Left lung (tissue), 10 donors: ENCODE data around the gene MGA. TPM values are rescaled to one million over a fixed set of nuclear protein-coding genes. Genes with fewer than 3 reads are reported as not detected.

ENCODE experiments used
- ATAC-seq: fragments of 200-7000 bp; cut with Tn5 transposase; one replicate; pipeline ENCODE4 v1.9.1; 2020; ENCODE audit warnings: moderate library complexity
- DNase-seq, 4 donors: peaks; one replicate each; pipeline ENCODE4 v3.0.0-alpha.2; 2013 to 2020
- H3K27ac ChIP-seq, 2 donors: fragments of 200-600 bp; sonication (generic) in 1 of 2; one replicate each; pipeline versions ENCODE4 v1.5.0 to v1.8.0; 2020 to 2021
- H3K27me3 ChIP-seq, 2 donors: fragments of 200-600 bp; sonication (generic) in 1 of 2; one replicate each; pipeline versions ENCODE4 v1.5.0 to v1.8.0; 2020 to 2021
- H3K36me3 ChIP-seq, 2 donors: fragments of 200-600 bp; sonication (generic) in 1 of 2; one replicate each; pipeline versions ENCODE4 v1.5.0 to v1.8.0; 2020 to 2021
- H3K4me1 ChIP-seq, 2 donors: fragments of 200-600 bp; one replicate each; pipeline ENCODE4 v1.8.0; 2021
- H3K4me3 ChIP-seq, 2 donors: fragments of 200-600 bp; sonication (generic) in 1 of 2; one replicate each; pipeline versions ENCODE4 v1.5.0 to v1.8.0; 2020 to 2021; ENCODE audit warnings: mild to moderate bottlenecking in 1 of 2
- H3K9me3 ChIP-seq, 2 donors: fragments of 200-600 bp; sonication (generic) in 1 of 2; one replicate each; pipeline versions ENCODE4 v1.5.0 to v1.8.0; 2020 to 2021
- intact Hi-C, 2 donors: fragments of 100-400 bp; cut with DNase I; formaldehyde crosslinking; loops; one replicate each; pipeline versions ENCODE4 v1.11.2 to v1.14.2; 2022
- polyA plus RNA-seq, 6 donors: library from polyadenylated mRNA; unstranded; fragments of 120-200 nt; gene quantifications; one replicate each; pipeline ENCODE4 v1.2.1, GENCODE V29; 2013; ENCODE audit not compliant: insufficient read length in 6 of 6
- total RNA-seq, 2 donors: library from RNA; stranded (reverse); fragmentation: NEBNext Ultra II Directional; extraction: Animal tissue kit (Norgen Biotek cat#: 25700); gene quantifications; one replicate each; pipeline ENCODE4 v1.2.1, GENCODE V29; 2021
- TF ChIP-seq, protein P1 (sequence below), 2 donors: fragments of 200-600 bp; sonication (generic) in 1 of 2; IDR thresholded peaks; one replicate each; pipeline versions ENCODE4 v1.5.0 to v1.8.0; 2021; ENCODE audit warnings: antibody characterized with exemption in 2 of 2
- donor health status: DM: no; HTN: yes; CAD: no.
- donor health status: DM: no; HTN: no; CAD: no.

Gene MGA
- total and polyA plus RNA-seq, 8 donors: 33.4 to 41.7 (median 39.2) TPM

DNA sequence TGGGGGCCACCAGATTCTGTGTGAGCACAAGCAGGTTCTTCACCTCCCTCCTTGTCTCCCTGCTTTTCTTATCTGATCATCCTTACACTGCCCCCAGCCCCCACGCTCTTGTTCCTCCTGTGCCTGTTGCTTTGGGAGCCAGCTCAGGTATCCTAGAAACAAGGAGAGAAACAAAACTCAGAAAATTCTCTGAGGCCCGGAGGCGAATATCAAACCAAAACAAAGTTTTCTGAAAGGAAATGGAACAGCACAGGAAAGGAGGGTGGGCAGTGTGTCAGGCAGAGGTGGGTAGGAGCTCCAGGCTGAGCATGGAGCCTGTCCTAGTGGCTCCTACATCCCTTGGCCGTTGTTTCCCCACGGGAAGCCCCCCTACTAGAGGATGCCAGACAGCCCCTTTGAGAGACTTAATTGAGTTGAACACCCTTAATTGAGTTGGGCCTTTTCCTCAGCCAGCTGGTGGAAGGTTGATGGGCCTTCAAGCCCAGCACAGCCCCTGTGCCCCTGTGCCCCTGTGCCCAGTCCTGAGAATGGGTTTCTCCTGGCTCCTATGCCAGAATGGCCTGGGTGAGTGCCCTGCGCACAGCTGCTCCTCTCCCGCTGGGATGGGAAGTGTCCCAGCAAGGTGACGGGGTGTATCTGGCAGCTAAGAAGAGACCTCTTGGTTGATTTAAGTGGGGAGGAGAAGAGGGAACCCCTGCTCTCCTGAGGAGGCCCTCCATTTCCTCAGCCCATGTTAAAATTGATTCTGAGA, 144.9 kb downstream of the MGA start:
- H3K4me3 ChIP-seq: no peak overlapping the region
- DNase-seq (no peak), ATAC-seq (no peak)
- intact Hi-C loops: no loop called here
- no peaks in the 10 kb centered on the region for H3K9me3 ChIP-seq
- peaks cover 0 to 25% of the 10 kb centered on the region in 2 donors for H3K36me3 ChIP-seq
- H3K27ac ChIP-seq: no peak overlapping the region
- H3K27me3 ChIP-seq: no peaks in the 10 kb centered on the region
- TF ChIP-seq, protein P1, sequence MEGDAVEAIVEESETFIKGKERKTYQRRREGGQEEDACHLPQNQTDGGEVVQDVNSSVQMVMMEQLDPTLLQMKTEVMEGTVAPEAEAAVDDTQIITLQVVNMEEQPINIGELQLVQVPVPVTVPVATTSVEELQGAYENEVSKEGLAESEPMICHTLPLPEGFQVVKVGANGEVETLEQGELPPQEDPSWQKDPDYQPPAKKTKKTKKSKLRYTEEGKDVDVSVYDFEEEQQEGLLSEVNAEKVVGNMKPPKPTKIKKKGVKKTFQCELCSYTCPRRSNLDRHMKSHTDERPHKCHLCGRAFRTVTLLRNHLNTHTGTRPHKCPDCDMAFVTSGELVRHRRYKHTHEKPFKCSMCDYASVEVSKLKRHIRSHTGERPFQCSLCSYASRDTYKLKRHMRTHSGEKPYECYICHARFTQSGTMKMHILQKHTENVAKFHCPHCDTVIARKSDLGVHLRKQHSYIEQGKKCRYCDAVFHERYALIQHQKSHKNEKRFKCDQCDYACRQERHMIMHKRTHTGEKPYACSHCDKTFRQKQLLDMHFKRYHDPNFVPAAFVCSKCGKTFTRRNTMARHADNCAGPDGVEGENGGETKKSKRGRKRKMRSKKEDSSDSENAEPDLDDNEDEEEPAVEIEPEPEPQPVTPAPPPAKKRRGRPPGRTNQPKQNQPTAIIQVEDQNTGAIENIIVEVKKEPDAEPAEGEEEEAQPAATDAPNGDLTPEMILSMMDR (IDR thresholded peaks at IDR 0.05): no peak
- peaks cover 0 to 7% of the 10 kb centered on the region in 2 donors for H3K4me1 ChIP-seq

DNA sequence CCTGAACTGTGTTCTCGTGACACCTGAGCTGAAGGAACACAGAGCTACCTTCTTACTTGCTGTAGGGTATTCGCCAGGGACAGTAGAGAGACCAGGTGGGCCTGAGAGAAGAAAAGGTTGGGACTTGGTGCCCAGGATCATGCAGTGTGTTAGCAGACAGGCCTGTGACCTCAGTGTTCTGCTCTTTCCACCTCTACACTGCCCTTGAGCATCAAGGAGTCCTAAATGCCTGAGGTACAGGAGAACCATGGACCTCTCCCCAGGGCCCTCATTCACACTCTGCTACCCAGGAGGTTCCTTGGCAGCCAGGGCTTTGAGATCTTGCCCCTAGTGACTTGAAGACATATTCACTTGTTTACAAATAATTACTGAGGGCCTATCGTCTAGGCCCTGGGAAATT, 145.5 kb downstream of the MGA start:
- ATAC-seq (no peak), DNase-seq (no peak)
- Histone ChIP-seq H3K9me3 (no peaks in the 10 kb centered on the region), H3K27me3 (no peaks in the 10 kb centered on the region), H3K4me1 (peaks cover 0 to 7% of the 10 kb centered on the region in 2 donors), H3K27ac (no peak overlapping the region), H3K4me3 (no peak overlapping the region), H3K36me3 (peaks cover 0 to 20% of the 10 kb centered on the region in 2 donors)
- intact Hi-C loops: no loop called here
- TF ChIP-seq, protein P1 (IDR thresholded peaks at IDR 0.05): no peak

DNA sequence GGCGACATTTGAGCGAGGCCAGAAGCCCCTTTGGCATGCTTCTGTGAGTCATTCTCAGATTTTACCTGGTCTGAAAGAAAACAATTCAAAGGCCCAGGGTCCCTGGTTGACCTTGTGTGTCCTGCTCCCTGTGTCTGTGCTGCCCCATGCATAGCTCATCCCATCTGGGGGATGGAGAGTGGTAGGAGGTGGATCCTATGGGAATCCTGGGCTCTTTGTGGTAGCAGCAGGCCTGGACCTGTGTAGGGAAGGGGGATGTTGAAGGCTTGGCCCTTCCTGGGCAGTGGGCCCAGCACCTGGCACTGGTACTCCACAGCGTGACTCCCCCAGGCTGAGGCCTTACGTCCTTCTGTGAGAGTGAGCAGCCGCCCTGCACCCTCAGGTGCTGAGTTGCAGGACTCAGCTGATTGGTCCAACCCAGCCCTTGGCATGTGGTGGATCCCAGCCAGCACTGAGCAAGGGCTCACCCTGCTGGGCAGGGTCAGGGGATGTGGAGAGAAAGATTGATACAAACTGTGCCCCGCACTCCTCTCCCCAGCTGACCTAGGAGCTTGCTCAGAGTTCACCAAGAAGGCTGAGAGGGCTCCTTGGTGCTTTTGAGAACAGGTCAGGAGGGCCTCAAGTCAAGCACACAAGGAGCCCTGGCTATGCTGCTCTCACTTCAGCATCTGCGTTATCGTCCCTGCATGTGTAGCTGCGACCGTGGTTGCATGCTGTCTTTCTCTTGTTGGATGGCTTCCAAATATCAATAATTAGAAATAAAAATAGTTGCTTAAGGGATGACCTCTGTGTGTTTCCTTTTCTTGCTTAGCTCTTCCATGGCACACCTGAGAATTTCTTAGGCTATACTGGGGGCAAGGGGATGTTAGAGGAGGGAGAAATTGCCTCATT, 146.3 kb downstream of the MGA start:
- Histone ChIP-seq H3K36me3 (peaks cover 0 to 18% of the 10 kb centered on the region in 2 donors), H3K4me3 (no peak overlapping the region), H3K27me3 (no peaks in the 10 kb centered on the region), H3K27ac (no peak overlapping the region), H3K4me1 (peaks cover 0 to 16% of the 10 kb centered on the region in 2 donors), H3K9me3 (no peaks in the 10 kb centered on the region)
- ATAC-seq (peak; percentile 88), DNase-seq (peak in 1 of 4 donors; percentile 57)
- TF ChIP-seq, protein P1 (IDR thresholded peaks at IDR 0.05): no peak
- intact Hi-C loops: no loop called here

DNA sequence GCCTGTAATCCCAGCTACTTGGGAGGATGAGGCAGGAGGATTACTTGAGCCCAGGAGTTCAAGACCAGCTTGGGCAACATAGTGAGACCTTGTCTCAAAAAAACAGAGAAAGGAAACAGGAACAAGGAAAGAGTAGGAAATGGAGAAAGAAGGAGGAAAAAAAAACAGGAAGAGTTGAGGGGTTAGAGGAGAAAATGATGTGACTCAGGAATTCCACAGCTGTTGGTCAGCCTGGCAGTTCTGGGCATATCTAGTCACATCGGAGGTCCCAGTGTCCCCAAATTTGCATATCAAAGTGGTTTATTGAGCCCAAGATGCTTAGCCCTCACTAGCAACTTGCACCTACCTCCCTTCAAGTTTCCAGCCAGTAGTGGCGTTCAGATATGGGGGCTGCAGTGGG, 148.9 kb downstream of the MGA start:
- DNase-seq: no peak
- no peak overlapping the region for H3K27ac ChIP-seq
- TF ChIP-seq, protein P1 (IDR thresholded peaks at IDR 0.05): no peak
- peaks cover 0 to 30% of the 10 kb centered on the region in 2 donors for H3K36me3 ChIP-seq
- no peak for ATAC-seq
- no peak overlapping the region for H3K4me3 ChIP-seq
- H3K4me1 ChIP-seq: peaks cover 0 to 19% of the 10 kb centered on the region in 2 donors
- no peaks in the 10 kb centered on the region for H3K9me3 ChIP-seq
- intact Hi-C loops: no loop called here
- no peaks in the 10 kb centered on the region for H3K27me3 ChIP-seq
